Lower lobe of right lung (tissue), 2 donors: ENCODE data around the gene KCNA2. TPM values are rescaled to one million over a fixed set of nuclear protein-coding genes. Genes with fewer than 3 reads are reported as not detected.

Experiments
- ATAC-seq, 2 donors: fragments of 200-7000 bp; cut with Tn5 transposase; one replicate each; pipeline ENCODE4 v1.9.1; 2020 to 2022; ENCODE audit warnings: mild to moderate bottlenecking in 2 of 2, moderate library complexity in 2 of 2
- DNase-seq: peaks from one replicate; pipeline ENCODE4 v3.0.0-alpha.2; 2020
- H3K27ac ChIP-seq: fragments of 200-600 bp; one replicate; pipeline ENCODE4 v1.8.0; 2022
- H3K27me3 ChIP-seq: fragments of 200-600 bp; one replicate; pipeline ENCODE4 v1.8.0; 2022; ENCODE audit warnings: low read depth
- H3K36me3 ChIP-seq: fragments of 200-600 bp; one replicate; pipeline ENCODE4 v1.8.0; 2022; ENCODE audit warnings: mild to moderate bottlenecking
- H3K4me1 ChIP-seq: fragments of 200-600 bp; one replicate; pipeline ENCODE4 v1.8.0; 2022
- H3K4me3 ChIP-seq: fragments of 200-600 bp; one replicate; pipeline ENCODE4 v1.8.0; 2022; ENCODE audit warnings: mild to moderate bottlenecking
- H3K9me3 ChIP-seq: fragments of 200-600 bp; one replicate; pipeline ENCODE4 v1.8.0; 2022
- CTCF ChIP-seq: fragments of 200-600 bp; IDR thresholded peaks from one replicate; pipeline ENCODE4 v1.8.0; 2022; ENCODE audit warnings: antibody characterized with exemption, mild to moderate bottlenecking
- intact Hi-C: fragments of 100-400 bp; cut with DNase I; formaldehyde crosslinking; loops from one replicate; pipeline ENCODE4 v1.11.0; 2022
- total RNA-seq: library from RNA; stranded (reverse); fragmentation: NEBNext Ultra II Directional; extraction: Animal tissue kit (Norgen Biotek cat#: 25700); gene quantifications from one replicate; pipeline ENCODE4 v1.2.1, GENCODE V29; 2021
- donor health status: DM: no; HTN: yes; CAD: no; lungs with severe emphysema.

KCNA2 gene
- total RNA-seq, 1 donor from 2014 or later = 0.77 TPM

GRCh38 chr1:110627764-110628163, 21.6 kb upstream of the KCNA2 start:
- Histone ChIP-seq H3K4me3 (no peak overlapping the region), H3K9me3 (no peaks in the 10 kb centered on the region), H3K27me3 (no peaks in the 10 kb centered on the region), H3K4me1 (peaks cover 5% of the 10 kb centered on the region), H3K27ac (no peak overlapping the region), H3K36me3 (no peaks in the 10 kb centered on the region)
- peak; percentile 34 to 37 for ATAC-seq
- no peak for DNase-seq
- intact Hi-C loops = no loop called here
- no peak for TF ChIP-seq CTCF

- Histone ChIP-seq H3K4me1 (peaks cover 5% of the 10 kb centered on the region), H3K36me3 (no peaks in the 10 kb centered on the region), H3K9me3 (no peaks in the 10 kb centered on the region), H3K4me3 (no peak overlapping the region), H3K27me3 (no peaks in the 10 kb centered on the region), H3K27ac (no peak overlapping the region)
- intact Hi-C loops = no loop called here
- DNase-seq (no peak), ATAC-seq (no peak)
- TF ChIP-seq CTCF = no peak
Measured at GRCh38 chr1:110626889-110627288, 20.7 kb upstream of the KCNA2 start.

- ATAC-seq = peak in 1 of 2 donors; percentile 25
Measured at GRCh38 chr1:110620686-110621085, 14.5 kb upstream of the KCNA2 start.

GRCh38 chr1:110620250-110620615, 14.1 kb upstream of the KCNA2 start:
- no peaks in the 10 kb centered on the region for H3K36me3 ChIP-seq
- H3K27ac ChIP-seq = no peak overlapping the region
- H3K4me1 ChIP-seq = peaks cover 16% of the 10 kb centered on the region
- peaks cover 10% of the 10 kb centered on the region for H3K27me3 ChIP-seq
- no peaks in the 10 kb centered on the region for H3K9me3 ChIP-seq
- DNase-seq = no peak
- no peak overlapping the region for H3K4me3 ChIP-seq
- peak in 1 of 2 donors; percentile 24 for ATAC-seq
- intact Hi-C loops = no loop called here
- TF ChIP-seq CTCF = no peak

More at GRCh38 chr1:110620686-110621085, 14.5 kb upstream of the KCNA2 start:
- Histone ChIP-seq H3K9me3 (no peaks in the 10 kb centered on the region), H3K4me1 (peaks cover 16% of the 10 kb centered on the region), H3K27ac (no peak overlapping the region), H3K36me3 (no peaks in the 10 kb centered on the region), H3K27me3 (peaks cover 5% of the 10 kb centered on the region), H3K4me3 (no peak overlapping the region)
- intact Hi-C loops = no loop called here
- TF ChIP-seq CTCF = no peak
- DNase-seq = no peak

- H3K27ac ChIP-seq = peak overlapping the region; percentile 38
- DNase-seq (peak; percentile 93), ATAC-seq (peak; percentile 96 to 97)
- no peaks in the 10 kb centered on the region for H3K9me3 ChIP-seq
- intact Hi-C loops = no loop called here
- no peaks in the 10 kb centered on the region for H3K36me3 ChIP-seq
- peaks cover 16% of the 10 kb centered on the region for H3K4me1 ChIP-seq
- TF ChIP-seq CTCF = peak; percentile 98
- peaks cover 11% of the 10 kb centered on the region for H3K27me3 ChIP-seq
- peak overlapping the region; percentile 49 for H3K4me3 ChIP-seq
Measured at GRCh38 chr1:110619412-110620249, 13.5 kb upstream of the KCNA2 start.
